Left lung (tissue), 10 donors: ENCODE measurements around the gene PRLHR. TPM values are rescaled to one million over a fixed set of nuclear protein-coding genes. Genes with fewer than 3 reads are reported as not detected.

Experiments
- ATAC-seq: fragments of 200-7000 bp; cut with Tn5 transposase; one replicate; pipeline ENCODE4 v1.9.1; 2020; ENCODE audit warnings: moderate library complexity
- DNase-seq, 4 donors: peaks; one replicate each; pipeline ENCODE4 v3.0.0-alpha.2; 2013 to 2020
- H3K27ac ChIP-seq, 2 donors: fragments of 200-600 bp; sonication (generic) in 1 of 2; one replicate each; pipeline versions ENCODE4 v1.5.0 to v1.8.0; 2020 to 2021
- H3K27me3 ChIP-seq, 2 donors: fragments of 200-600 bp; sonication (generic) in 1 of 2; one replicate each; pipeline versions ENCODE4 v1.5.0 to v1.8.0; 2020 to 2021
- H3K36me3 ChIP-seq, 2 donors: fragments of 200-600 bp; sonication (generic) in 1 of 2; one replicate each; pipeline versions ENCODE4 v1.5.0 to v1.8.0; 2020 to 2021
- H3K4me1 ChIP-seq, 2 donors: fragments of 200-600 bp; one replicate each; pipeline ENCODE4 v1.8.0; 2021
- H3K4me3 ChIP-seq, 2 donors: fragments of 200-600 bp; sonication (generic) in 1 of 2; one replicate each; pipeline versions ENCODE4 v1.5.0 to v1.8.0; 2020 to 2021; ENCODE audit warnings: mild to moderate bottlenecking in 1 of 2
- H3K9me3 ChIP-seq, 2 donors: fragments of 200-600 bp; sonication (generic) in 1 of 2; one replicate each; pipeline versions ENCODE4 v1.5.0 to v1.8.0; 2020 to 2021
- intact Hi-C, 2 donors: fragments of 100-400 bp; cut with DNase I; formaldehyde crosslinking; loops; one replicate each; pipeline versions ENCODE4 v1.11.2 to v1.14.2; 2022
- polyA plus RNA-seq, 6 donors: library from polyadenylated mRNA; unstranded; fragments of 120-200 nt; gene quantifications; one replicate each; pipeline ENCODE4 v1.2.1, GENCODE V29; 2013; ENCODE audit not compliant: insufficient read length in 6 of 6
- total RNA-seq, 2 donors: library from RNA; stranded (reverse); fragmentation: NEBNext Ultra II Directional; extraction: Animal tissue kit (Norgen Biotek cat#: 25700); gene quantifications; one replicate each; pipeline ENCODE4 v1.2.1, GENCODE V29; 2021
- TF ChIP-seq, protein P1 (sequence below), 2 donors: fragments of 200-600 bp; sonication (generic) in 1 of 2; IDR thresholded peaks; one replicate each; pipeline versions ENCODE4 v1.5.0 to v1.8.0; 2021; ENCODE audit warnings: antibody characterized with exemption in 2 of 2
- donor health status: DM: no; HTN: yes; CAD: no.
- donor health status: DM: no; HTN: no; CAD: no.

PRLHR gene
- total and polyA plus RNA-seq, 8 donors, result 0.03 to 0.08 (median 0.04) TPM; not detected in 2

GRCh38 chr10:118572256-118573041 is 23.0 kb downstream of the PRLHR start:
- no peak overlapping the region for H3K27ac ChIP-seq
- H3K9me3 ChIP-seq, result no peaks in the 10 kb centered on the region
- no peaks in the 10 kb centered on the region for H3K36me3 ChIP-seq
- TF ChIP-seq, protein P1, sequence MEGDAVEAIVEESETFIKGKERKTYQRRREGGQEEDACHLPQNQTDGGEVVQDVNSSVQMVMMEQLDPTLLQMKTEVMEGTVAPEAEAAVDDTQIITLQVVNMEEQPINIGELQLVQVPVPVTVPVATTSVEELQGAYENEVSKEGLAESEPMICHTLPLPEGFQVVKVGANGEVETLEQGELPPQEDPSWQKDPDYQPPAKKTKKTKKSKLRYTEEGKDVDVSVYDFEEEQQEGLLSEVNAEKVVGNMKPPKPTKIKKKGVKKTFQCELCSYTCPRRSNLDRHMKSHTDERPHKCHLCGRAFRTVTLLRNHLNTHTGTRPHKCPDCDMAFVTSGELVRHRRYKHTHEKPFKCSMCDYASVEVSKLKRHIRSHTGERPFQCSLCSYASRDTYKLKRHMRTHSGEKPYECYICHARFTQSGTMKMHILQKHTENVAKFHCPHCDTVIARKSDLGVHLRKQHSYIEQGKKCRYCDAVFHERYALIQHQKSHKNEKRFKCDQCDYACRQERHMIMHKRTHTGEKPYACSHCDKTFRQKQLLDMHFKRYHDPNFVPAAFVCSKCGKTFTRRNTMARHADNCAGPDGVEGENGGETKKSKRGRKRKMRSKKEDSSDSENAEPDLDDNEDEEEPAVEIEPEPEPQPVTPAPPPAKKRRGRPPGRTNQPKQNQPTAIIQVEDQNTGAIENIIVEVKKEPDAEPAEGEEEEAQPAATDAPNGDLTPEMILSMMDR (IDR thresholded peaks at IDR 0.05), result no peak
- intact Hi-C loops, result no loop called here
- ATAC-seq (no peak), DNase-seq (no peak)
- H3K4me3 ChIP-seq, result no peak overlapping the region
- peaks cover 0 to 3% of the 10 kb centered on the region in 2 donors for H3K4me1 ChIP-seq
- no peaks in the 10 kb centered on the region for H3K27me3 ChIP-seq

GRCh38 chr10:118571123-118571522 is 24.3 kb downstream of the PRLHR start:
- Histone ChIP-seq H3K9me3 (no peaks in the 10 kb centered on the region), H3K27ac (no peak overlapping the region), H3K4me3 (no peak overlapping the region), H3K36me3 (no peaks in the 10 kb centered on the region), H3K27me3 (no peaks in the 10 kb centered on the region), H3K4me1 (peaks cover 0 to 3% of the 10 kb centered on the region in 2 donors)
- intact Hi-C loops, result no loop called here
- TF ChIP-seq, protein P1 (IDR thresholded peaks at IDR 0.05), result no peak
- DNase-seq, result no peak
- no peak for ATAC-seq

GRCh38 chr10:118570591-118570990 is 24.9 kb downstream of the PRLHR start:
- DNase-seq, result no peak
- no peaks in the 10 kb centered on the region for H3K36me3 ChIP-seq
- H3K27me3 ChIP-seq, result no peaks in the 10 kb centered on the region
- ATAC-seq, result no peak
- H3K4me1 ChIP-seq, result peaks cover 0 to 3% of the 10 kb centered on the region in 2 donors
- H3K9me3 ChIP-seq, result no peaks in the 10 kb centered on the region
- H3K4me3 ChIP-seq, result no peak overlapping the region
- H3K27ac ChIP-seq, result no peak overlapping the region
- intact Hi-C loops, result no loop called here
- TF ChIP-seq, protein P1 (IDR thresholded peaks at IDR 0.05), result no peak

DNA sequence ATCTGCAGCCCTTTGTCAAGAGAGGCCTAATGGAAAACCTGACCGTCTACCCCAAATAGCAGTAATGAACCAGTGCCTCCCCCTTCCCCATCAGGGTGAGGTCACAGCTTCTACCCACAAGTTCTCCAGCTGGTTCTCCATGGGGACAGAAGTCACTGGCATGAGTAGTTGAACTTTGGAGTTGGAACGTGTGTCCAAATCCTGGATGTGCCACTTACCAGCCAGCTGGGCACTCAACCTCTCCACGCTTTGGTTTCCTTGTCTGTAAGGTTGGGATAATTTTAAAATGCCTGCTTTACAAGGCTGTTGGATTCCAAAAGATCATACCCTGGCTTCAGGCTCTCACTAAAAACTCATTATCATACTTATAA is 25.6 kb downstream of the PRLHR start:
- ATAC-seq (no peak), DNase-seq (no peak)
- Histone ChIP-seq H3K9me3 (no peaks in the 10 kb centered on the region), H3K36me3 (no peaks in the 10 kb centered on the region), H3K4me3 (no peak overlapping the region), H3K27me3 (no peaks in the 10 kb centered on the region), H3K27ac (no peak overlapping the region), H3K4me1 (peaks cover 0 to 3% of the 10 kb centered on the region in 2 donors)
- TF ChIP-seq, protein P1 (IDR thresholded peaks at IDR 0.05), result no peak
- intact Hi-C loops, result loop anchor here in 1 of 2 donors (5.0 kb wide), 1 partner anchor 152 kb away; no protein-coding TSS in a partner anchor

- no peaks in the 10 kb centered on the region for H3K9me3 ChIP-seq
- H3K4me3 ChIP-seq, result no peak overlapping the region
- TF ChIP-seq, protein P1 (IDR thresholded peaks at IDR 0.05), result no peak
- H3K27me3 ChIP-seq, result no peaks in the 10 kb centered on the region
- H3K4me1 ChIP-seq, result peaks cover 0 to 3% of the 10 kb centered on the region in 2 donors
- H3K27ac ChIP-seq, result no peak overlapping the region
- DNase-seq (no peak), ATAC-seq (no peak)
- no peaks in the 10 kb centered on the region for H3K36me3 ChIP-seq
- intact Hi-C loops, result loop anchor here in 1 of 2 donors (5.0 kb wide), 1 partner anchor 153 kb away; no protein-coding TSS in a partner anchor
Observed at GRCh38 chr10:118569241-118569881, 26.1 kb downstream of the PRLHR start.
